ENCODE measurements around the gene CMKLR1.

GRCh38 chr12:108284163-108284562, 54.9 kb downstream of the CMKLR1 start:
- TF ChIP-seq POLR2A (IDR thresholded peaks at IDR 0.05) = no peak
- no peak for TF ChIP-seq CTCF (IDR thresholded peaks at IDR 0.05)

Measured in esophagus squamous epithelium (tissue), 4 donors.